Uterus (tissue), 2 donors: ENCODE data around the gene ATG5.

Experiments
- CTCF ChIP-seq, 4 experiments: fragments of 200-600 bp in 2 of 4; fragments of 450-650 bp in 2 of 4; sonication (generic) in 2 of 4; IDR thresholded peaks; one replicate each; pipeline ENCODE4 v1.5.1; 2016 to 2019; ENCODE audit warnings: antibody characterized with exemption in 4 of 4, mild to moderate bottlenecking in 2 of 4, moderate library complexity in 1 of 4
- POLR2A ChIP-seq, 2 donors: fragments of 450-650 bp; IDR thresholded peaks; one replicate each; pipeline ENCODE4 v1.6.1; 2016; ENCODE audit warnings: antibody characterized with exemption in 2 of 2, mild to moderate bottlenecking in 1 of 2, moderate library complexity in 1 of 2

GRCh38 chr6:106272287-106272686 lies 53.3 kb downstream of the ATG5 start:
- no peak for TF ChIP-seq CTCF (IDR thresholded peaks at IDR 0.05)
- no peak for TF ChIP-seq POLR2A (IDR thresholded peaks at IDR 0.05)
